ENCODE results near the gene GLS.
"Not testable (repeated sequence)": the region's sequence is repeated elsewhere in the genome, so short reads cannot be mapped to it uniquely, and the experiment has no call there.

GLS gene

DNA sequence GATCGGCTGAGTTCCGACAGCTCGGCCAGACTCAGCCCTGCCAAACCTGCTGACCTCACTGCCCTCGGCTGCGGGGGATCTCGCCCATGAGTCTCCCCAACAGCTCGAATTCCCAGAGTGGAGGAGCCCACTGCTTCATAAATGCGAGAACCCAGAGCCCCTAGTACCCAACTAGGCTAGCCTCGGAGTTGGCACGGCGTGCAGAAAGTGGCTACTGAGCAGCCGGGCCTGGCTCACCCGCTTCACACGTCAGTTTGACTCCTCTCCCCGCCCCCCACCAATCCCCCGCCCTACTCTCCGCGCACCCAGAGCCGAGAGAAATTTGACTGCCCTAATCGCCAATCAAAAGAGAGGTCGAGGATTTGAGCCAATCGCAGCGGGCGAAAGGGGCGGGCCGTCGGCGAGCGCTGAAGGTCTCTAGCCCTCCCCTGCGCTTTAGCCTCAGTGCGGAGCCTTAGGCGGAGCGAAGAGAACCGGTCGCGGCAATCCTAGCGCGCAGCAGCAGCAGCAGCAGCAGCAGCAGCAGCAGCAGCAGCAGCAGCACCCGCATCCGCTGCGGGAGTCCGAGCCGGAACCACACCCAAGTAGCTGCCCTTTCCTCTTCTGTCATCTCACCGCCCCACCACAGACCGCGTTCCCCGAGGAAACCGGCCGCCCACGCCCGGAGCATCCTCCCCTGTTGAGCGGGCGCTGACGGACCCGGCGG, at the start of gene GLS:
TSS of gene GLS (plus strand) at position 444 of the 706 bp plus-strand sequence. CDS start 264 bp downstream, outside the sequence.
- peak; percentile 96 for DNase-seq

DNA sequence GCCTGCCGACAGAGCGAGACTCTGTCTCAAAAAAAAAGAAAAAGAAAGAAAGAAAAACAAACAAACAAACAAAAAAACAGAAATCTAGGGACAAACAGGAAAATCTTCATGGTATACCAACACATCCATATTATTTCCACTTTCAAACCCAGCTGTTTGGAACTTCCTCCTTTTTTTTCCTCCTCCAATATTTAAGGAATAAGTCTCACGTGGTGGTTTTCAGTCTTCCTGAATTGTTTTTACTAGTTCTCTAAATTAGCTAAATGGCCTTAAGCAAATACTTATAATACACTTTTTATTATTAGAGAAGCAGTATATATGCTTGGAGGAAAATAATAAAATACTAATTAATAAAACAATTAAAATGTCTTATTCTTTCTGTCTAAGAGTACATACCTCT, 48.7 kb upstream of the GLS start:
- DNase-seq: no peak

DNA sequence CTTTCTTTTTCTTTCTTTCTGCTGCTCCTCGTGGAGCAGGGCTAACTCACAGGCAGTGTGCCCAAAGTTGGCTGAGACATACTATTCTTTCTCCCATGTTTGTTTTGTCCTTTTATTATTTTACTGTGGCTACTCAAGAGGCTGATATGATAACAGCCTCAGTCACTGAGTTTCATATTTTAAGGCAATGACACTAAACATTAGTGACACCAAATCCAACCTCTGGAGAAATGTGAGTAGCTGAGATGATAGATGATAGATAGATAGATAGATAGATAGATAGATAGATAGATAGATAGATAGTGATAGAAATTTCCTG, 45.8 kb upstream of the GLS start:
- DNase-seq: no peak

DNA sequence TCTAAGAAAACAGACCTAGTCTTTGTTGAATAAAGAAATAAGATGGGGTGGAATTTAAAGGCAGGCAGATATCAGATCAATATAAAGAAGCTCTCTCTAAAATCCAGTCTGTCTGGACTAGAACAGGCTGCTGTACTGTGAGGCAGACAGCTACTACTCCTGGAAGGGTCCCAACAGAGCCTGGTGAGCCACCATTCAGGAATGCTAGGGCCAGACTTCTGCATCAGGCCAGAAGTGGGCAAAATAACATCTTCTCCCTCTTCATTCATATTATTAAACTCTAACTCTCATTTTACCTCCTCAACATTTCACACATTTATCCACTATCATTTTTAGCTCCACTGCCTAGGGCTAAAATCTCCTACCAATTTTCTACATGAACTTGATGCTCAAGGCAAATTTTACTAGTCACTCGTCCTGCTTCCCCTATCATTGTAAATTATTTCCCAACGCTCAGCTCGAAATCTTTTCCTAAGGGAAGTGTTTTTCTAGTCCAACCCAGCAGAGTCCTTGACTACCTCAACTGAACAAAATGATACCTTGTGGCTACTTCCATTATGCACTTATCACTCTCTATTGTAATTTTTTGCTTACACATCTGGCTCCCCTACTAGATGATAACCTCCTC, 45.2 kb upstream of the GLS start:
- no peak for DNase-seq

DNA sequence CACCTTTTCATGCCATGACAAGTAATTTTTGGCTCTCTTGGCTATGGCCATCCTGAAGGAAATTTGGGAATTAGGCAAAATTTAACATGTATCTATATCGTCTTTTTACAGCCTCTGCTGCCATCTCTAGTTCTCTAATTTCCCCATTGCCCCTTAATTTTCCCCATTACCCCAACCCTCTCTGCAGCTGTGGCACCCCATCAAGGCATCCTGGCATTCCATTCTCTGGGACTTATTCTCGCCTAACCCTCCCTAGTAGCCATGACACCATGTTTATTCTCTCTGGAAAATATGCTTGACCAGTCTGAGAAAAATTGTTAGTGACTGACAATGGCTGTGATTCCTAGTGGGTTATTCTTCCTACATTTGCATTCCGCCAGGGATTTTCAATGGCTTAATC, 43.9 kb upstream of the GLS start:
- no peak for DNase-seq

DNA sequence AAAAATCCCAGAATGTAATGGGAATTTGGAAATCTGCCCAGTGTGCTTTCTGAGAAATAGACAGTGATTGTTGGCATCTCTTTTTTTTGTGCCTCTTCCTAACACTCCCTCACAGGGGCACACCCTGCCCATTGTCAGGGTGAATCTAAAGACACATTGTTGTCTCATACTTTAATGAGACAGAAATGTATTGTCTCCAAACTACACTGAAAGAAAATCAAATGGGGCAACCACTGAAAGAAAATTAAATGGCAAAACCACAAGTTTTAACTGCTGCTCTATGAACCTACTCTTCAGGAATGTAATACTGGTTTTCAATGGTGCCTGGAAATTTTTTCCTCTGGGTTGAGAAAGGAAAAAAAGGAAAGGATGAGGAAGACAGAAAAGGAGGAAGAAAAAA, 43.2 kb upstream of the GLS start:
- no peak for DNase-seq

DNA sequence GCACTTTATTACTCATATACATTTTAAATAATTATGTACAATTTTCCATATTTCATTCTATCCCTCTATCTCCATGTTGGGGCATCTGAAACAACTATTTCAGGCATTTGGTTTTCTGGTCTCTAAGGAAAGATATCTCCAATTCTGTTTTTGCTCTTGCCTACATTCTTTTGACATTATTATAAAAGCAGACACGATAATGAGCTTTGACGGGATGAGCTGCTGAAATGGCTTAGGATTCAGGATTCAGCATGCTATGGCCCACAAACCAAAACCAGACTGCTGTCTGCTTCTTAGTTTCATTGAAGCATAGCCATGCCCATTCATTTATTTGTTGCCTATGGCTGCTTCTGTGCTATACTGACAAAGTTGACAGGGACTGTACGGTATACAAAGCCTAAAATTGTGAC, 42.7 kb upstream of the GLS start:
- no peak for DNase-seq

DNA sequence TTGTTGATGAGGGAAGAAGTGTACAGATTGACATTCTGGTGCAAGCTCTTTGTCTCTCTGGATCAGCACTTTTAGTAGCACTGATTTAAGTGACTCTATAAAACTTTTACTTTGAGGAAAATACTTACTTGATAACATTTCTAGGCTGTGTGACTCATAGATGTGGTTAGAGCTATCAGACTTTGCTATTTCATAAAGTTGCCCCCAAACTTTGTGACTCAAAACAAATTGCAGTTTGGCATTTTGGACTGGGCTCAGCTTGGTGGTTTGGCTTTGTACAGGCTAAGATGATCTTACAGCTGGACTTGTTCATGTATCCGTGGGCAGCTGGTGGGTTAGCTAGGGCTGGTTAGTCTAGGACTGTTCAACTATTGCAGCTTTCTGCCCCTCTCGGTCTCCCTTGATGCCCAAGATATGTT, 42.1 kb upstream of the GLS start:
- DNase-seq: no peak

DNA sequence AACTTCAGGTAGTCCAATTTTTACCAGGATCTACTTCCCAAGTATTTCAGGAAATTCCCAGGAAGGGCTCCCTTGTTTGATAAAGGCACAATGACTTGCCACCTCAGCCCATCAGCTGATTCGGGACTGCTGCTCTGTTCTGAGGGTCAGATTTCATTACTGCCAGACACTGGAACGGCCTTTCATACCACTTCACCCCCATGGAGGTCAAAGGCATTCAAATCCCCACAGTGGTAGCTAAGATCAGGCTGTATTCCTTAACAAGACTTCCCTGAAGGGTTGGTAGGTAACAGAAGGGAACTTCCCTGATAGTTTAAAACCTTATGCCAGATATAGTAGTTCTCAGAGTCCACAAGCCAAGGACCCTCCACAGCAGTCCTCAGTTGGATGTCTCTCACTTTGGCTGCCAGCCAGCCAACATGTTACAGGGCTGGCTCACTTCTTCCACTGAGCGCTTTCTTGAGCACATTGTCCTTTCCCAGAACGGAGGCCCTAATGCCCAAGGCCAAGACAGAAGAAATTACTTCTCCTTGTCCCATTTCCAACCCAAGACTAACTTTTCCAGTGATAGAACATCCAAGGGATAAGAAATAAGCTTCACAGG, 40.0 kb upstream of the GLS start:
- DNase-seq: no peak

DNA sequence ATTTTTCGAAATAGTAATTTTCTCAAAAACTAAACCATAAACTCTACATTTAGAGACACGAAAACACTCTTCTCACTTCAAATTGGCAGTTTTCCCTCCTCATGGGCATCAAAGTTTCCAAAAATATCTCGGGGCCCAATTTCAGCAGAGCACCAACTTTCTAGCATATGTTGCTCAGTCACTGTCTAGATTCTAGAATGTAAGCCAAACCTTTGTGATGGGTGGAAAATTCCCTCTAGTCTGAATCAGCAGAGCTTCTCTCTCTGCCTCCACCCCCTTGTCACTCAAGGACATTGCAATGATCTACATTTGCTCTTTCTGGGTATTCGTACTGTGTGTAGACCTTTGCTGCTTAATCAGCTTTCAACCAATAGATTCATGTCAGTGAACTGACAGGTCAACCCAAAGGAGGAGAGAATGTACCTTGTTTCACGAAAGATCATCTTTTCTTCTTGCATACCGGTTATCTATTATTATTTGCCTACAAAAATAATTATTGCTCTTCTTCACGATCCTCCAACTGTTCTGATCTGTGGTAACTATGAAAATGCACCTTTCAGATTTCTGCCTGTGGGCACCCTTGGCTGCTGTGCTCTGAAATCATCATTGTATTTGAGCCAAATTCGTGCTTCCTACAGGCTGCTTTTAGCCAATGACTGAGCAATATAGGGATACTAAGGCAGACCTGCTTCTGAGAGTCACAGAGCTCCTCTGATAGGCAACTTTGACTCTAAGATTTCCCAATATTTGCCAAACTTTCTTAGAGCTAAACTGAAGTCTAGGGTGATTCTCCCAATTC, 38.7 kb upstream of the GLS start:
- no peak for DNase-seq

DNA sequence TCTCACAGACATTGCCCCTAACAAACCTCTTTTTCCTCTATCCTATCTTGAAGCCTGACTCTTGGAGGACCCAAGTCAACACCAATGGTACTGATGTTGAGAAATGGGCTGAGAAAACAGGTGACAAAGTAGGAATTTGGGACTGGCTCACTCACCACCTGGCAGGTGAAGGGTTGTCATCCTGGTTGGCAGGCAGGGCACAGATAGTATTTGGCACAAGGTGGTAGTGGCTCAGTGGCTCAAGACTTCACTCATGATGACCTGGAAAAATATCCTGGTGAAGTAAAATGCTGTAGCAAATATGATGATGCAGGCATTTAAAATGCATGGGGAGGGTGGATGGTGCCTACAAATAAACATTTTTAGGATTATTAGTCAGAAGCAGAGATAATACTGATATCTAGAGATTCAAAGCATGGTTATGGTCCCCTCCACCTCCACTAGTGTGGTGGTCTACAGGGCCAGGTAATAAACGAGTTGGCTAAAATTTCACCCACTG, 38.0 kb upstream of the GLS start:
- no peak for DNase-seq

DNA sequence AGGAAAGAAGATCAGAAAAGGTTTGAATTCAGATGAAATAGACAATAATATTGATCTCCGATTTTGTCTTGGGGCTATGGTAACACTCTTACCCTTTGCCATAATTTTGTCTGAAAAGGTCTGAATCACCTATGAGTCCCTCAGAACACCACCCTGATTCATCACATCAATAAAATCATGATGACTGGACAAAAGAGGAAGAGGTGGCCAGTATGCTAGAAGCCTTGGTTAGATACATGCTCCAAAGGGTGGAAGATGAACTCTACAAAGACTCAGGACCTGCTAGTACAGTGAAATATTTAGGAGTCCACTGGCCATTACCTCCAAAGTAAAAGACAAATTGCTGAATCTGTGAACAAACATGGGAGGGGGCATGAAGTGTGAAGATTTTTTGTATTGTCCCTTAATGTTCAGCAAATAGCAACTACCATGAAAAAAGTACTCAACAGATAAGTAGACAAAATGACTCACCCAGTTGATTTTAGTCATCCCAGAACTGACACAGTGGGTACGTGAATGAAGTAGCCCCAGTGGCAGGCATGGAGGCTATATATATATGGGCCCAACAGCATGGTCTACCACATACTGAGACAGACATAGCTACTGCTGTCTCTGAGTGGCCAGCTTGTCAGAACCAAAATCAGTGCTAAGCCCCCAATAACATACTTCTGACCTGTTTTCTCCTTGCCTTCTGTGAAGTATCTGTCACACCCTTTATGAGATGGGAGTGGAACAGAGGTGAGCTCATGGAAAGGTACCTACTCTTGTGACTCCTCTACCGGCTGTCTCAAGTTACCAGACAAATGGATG, 36.5 kb upstream of the GLS start:
- DNase-seq: no peak

DNA sequence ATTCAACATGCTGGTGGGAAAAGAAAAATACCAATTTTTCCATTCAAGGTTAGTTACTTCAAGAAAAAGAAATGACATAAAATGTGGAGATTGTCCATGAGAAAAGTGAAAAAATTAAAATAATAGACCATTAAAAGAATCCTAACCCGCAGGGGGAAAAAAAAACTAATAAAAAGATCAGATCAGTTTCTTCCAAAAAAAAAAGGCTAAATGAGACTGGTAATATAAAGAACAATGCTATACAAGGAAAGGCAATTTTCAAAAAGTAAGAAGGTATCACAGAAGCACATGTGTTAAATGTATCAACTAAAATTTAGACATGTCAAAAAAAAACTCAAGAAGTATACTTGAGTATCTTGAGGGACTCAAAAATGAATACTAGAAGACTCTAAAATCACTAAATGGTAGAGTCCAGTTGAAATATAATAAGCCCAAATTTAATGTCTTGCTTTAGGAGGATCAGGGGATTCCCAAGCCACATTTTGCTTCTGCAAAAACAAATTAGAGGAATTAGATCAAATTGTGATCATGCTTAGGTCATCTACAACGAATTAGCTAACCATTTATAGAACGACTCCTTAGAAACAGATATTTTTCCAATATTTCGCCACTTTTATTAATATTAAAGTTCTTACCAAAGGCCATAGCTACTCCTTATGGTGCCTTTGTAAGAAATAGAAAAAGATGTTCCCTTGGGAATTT, 35.8 kb upstream of the GLS start:
- no peak for DNase-seq

DNA sequence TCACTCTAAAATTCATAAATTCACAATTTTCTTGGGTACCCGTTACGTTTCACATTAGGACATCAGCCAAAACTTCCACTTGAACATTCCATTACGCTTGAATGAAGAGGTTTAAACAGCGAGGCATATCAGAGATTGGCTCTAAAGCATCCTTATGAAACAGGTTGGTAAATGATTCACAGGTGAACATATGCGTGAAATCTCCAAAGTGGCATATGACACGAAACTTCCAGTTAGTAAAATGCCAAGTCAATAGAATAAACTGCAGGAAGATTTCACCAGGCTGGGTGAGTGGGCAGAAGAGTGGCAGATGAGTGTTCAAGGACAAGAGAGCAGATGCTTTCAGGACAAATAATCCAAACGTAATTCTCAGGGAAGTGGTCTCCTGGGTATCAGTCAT, 33.9 kb upstream of the GLS start:
- DNase-seq: no peak

DNA sequence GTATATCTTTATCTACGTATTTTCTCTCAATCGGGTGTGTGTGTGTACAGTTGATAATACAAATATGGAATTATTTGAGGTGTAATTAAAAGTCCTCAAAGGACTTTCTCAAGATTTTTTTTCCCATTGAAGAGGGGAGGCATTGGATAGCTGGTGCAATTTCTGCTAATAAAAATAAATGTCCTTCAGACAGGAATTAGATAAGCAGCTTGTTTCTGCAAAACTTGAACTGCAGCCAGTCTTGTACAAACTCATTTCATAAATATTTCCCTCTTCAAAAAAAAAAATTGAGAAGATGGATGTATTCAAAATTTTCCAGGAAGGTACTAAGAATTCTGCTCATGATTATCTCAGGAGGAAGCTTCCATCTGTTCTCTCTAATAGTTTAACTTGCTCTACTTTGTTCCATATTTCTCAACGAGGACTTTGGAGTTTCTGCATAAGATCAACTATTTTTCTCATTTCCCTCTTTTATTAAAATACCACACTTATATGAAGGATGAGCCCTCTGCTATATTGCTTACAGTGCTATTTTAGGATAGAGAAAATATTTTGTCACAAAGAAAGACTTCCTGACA, 33.0 kb upstream of the GLS start:
- no peak for DNase-seq

DNA sequence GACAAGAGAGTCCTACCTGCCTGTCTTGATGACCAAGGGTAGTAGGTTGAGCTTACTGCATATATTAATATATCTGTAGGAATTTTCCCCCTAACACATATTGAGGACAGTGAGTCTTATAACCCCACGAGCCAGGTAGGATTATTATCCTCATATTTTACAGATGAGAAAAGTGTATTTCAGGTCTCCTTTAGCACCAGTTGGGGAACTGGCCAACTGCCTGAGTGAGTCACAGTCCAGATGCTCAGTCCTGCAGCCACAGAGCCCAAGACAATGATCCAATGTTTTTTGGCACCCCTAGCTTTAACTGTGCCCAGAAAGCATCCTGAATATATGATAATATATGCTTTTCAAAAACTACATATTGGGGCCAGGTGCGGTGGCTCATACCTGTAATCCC, 30.8 kb upstream of the GLS start:
- DNase-seq: no peak

DNA sequence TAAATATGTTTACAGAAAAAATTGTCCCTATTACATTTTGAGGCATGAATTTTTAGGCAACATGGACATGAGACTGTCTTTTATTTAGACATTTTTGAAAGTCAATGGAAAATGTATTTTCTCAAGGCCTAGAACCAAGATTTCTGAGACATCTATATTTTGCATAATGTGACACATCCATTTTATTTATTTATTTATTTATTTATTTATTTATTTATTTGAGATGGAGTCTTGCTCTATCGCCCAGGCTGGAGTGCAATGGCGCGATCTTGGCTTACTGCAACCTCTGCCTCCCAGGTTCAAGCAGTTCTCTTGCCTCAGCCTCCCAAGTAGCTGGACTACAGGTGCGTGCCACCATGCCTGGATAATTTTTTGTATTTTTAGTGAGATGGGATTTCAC, 27.6 kb upstream of the GLS start:
- DNase-seq: not testable (repeated sequence)

DNA sequence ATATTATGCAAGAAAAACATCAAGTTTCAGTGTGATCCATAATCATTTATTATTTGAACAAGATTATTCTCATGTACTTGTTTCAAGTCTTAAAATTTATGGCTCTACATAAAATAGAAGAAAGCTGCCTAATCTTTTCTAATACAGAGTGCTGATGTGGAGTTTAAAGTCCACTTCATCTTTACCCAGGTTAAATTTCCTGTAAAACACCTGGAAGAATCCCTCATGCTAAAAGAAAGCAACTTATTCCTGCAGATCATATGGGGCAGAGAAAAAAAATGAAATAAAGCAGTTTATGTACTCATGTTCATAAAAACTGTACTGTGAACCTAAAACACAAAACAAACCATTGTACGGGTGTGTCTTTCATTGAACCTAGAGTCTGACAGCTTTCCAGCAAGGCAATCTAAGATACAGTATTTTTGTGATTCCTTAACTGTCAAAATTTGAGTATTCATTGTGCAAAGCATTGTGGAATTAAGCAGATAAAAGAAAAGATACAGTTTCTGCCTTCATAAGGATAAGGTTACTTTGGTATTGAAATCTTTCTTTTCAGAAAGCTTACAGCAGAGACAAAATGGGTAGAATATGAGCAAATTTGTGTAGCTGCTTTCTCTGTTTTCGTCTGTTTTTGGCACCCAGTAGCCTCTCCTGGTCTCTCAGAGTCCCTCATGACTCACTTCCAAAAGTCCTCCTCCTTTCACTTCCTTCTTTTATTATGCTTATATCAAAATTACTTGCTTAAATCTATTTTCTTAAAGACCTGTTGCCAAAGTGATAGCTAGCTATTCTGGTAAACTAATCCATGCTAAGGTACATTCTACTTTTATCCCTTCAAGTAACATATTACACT, 26.9 kb upstream of the GLS start:
- no peak for DNase-seq

DNA sequence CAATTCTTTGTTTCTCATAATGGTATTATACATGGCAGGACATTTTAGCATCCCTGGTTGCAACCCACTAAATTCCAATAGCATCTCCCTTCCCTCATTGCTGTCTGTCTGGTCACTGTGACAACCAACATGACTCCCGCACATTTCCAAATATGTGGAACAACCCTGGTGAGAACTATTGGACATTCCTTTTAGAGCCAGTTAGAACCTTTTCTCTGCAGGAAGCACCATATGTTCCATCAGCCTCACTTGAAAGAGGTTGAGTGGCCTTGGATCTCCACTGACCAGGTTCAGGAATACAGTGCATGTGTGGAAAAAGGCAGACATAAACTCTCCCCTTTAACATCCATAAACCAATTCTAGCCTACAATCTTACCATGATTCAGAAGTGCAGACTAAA, 25.9 kb upstream of the GLS start:
- no peak for DNase-seq

DNA sequence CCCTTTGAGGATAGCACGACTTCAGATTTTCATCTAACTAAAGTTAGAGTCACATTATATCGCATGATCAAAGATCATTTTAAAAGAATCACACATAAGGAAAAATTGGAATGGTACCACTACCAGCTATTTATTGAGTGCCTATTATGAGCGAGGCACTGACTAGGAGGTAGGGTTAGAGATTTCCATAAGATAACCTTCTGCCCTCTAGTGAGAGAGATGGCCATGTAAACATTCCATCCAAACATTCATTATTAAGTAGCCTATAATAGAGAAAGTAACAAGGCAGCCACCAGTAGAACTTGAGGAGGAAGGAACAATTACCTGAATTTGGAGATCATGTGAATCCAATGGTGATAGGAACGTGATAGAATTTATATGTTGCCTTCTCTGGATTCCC, 25.4 kb upstream of the GLS start:
- DNase-seq: no peak

DNA sequence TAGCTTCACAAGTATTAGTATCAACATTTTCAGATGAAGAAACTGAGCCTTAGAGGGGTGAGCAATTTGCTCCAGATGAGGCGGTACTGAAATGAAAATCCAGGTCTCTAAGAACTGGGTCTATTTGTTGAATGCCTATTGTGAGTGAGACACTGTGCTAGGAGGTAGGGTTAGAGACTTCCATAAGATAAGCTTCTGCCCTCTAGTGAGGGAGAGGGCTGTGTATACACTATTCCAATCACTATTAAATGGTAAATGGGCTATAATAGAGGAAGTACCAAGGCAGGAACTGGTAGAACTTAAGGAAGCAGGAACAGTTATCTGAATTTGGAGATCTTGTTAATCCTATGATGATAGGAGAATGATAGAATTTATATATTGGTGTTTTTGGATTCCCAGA, 23.6 kb upstream of the GLS start:
- DNase-seq: no peak
